ENCODE results near the gene SEPTIN12. TPM values are rescaled to one million over a fixed set of nuclear protein-coding genes. Genes with fewer than 3 reads are reported as not detected.

The SEPTIN12 gene
- total and polyA plus RNA-seq, 2 of the 8 experiments (the other 6 are each of a cell fraction or from before 2014, with no cell fraction given): 0.24 TPM; not detected in 1

GRCh38 chr16:4811242-4811641 lies 23.1 kb upstream of the SEPTIN12 start:
- Histone ChIP-seq H4K20me1 (replicated peaks in 1 of 2; ENCODE audit: control insufficient read depth in 1 of 2, insufficient read depth in 2 of 2, low read length in 2 of 2) (peaks cover 0 to 6% of the 10 kb centered on the region in 2 experiments), H2AK5ac (ENCODE audit: low read depth, low read length) (no peak overlapping the region), H3K4me1 (replicated peaks in 1 of 4; ENCODE audit: control insufficient read depth in 3 of 4, insufficient read depth in 4 of 4, low read length in 3 of 4) (no peaks in the 10 kb centered on the region), H3K56ac (replicated peaks; ENCODE audit: insufficient read length, low read depth, low read length) (no peak overlapping the region), H3K27me3 (replicated peaks in 1 of 4; ENCODE audit: control insufficient read depth in 3 of 4, extremely low read depth in 1 of 4, insufficient read depth in 3 of 4, low read length in 3 of 4) (no peaks in the 10 kb centered on the region), H3K14ac (ENCODE audit: insufficient read length) (no peak overlapping the region), H3K79me1 (ENCODE audit: low read depth, low read length) (no peaks in the 10 kb centered on the region), H2BK15ac (ENCODE audit: low read length) (no peak overlapping the region), H2BK12ac (ENCODE audit: low read depth, low read length) (no peak overlapping the region), H3K36me3 (ENCODE audit: control insufficient read depth in 2 of 4, insufficient read depth in 4 of 4, low read length in 3 of 4) (peaks cover 10 to 56% (median 40%) of the 10 kb centered on the region in 4 experiments), H3K4ac (replicated peaks; ENCODE audit: insufficient read length, low read depth, low read length) (no peak overlapping the region), H3K4me3 (ENCODE audit: extremely low read depth in 1 of 4, insufficient read depth in 2 of 4, low read depth in 3 of 4, low read length in 4 of 4) (no peak overlapping the region), H3K27ac (ENCODE audit: low read depth, low read length) (no peak overlapping the region), H2BK5ac (ENCODE audit: low read depth, low read length) (no peak overlapping the region), H3K18ac (ENCODE audit: extremely low read depth, low read length) (no peak overlapping the region), H4K91ac (replicated peaks; ENCODE audit: insufficient read length, low read length) (no peak overlapping the region), H2BK20ac (ENCODE audit: low read length) (no peak overlapping the region), H3K79me2 (ENCODE audit: control insufficient read depth in 1 of 2, insufficient read depth in 2 of 2, low read length in 2 of 2) (no peaks in the 10 kb centered on the region), H4K8ac (ENCODE audit: extremely low read depth, insufficient read depth, low read length) (no peak overlapping the region), H3K23me2 (ENCODE audit: low read depth, low read length) (no peaks in the 10 kb centered on the region), H4K5ac (ENCODE audit: insufficient read length, low read depth, low read length) (no peak overlapping the region), H3K4me2 (ENCODE audit: insufficient read depth in 1 of 2, low read depth in 2 of 2, low read length in 2 of 2) (no peak overlapping the region), H3K23ac (ENCODE audit: insufficient read length) (no peak overlapping the region), H3K9ac (replicated peaks in 1 of 4; ENCODE audit: extremely low read depth in 1 of 4, low read depth in 3 of 4, low read length in 3 of 4) (no peak overlapping the region), H2BK120ac (replicated peaks; ENCODE audit: low read depth, low read length) (no peak overlapping the region), H3K9me3 (ENCODE audit: insufficient read depth in 2 of 2, low read depth in 1 of 2, low read length in 1 of 2) (no peaks in the 10 kb centered on the region), H2AFZ (ENCODE audit: low read length) (no peak overlapping the region)
- DNase-seq (ENCODE audit: low read depth in 1 of 2, low spot score in 2 of 2): no peak
- FAIRE-seq: no peak
- CTCF ChIA-PET (ENCODE audit: partially characterized antibody): interaction anchor here (0.6 kb wide), 1 partner anchor 341 kb away, joined by 3 read pairs; no protein-coding TSS in a partner anchor
- 91% methylated on average over 3 of the region's 3 CpGs; no CpG with 5 or more reads in 1 of the 2 experiments for WGBS, 2 experiments (ENCODE audit: extremely low coverage in 1 of 2, insufficient coverage in 1 of 2, insufficient read length in 1 of 2, insufficient replicate concordance in 2 of 2, low coverage in 1 of 2, low lambda C conversion rate in 2 of 2, missing lambda C conversion rate in 1 of 2)
- POLR2A ChIA-PET (ENCODE audit: partially characterized antibody): interaction anchor here (1.2 to 1.3 kb wide), 3 partner anchors 26 to 38 kb away, joined by 3 read pairs; no protein-coding TSS in a partner anchor
- TF ChIP-seq HDAC2 (IDR thresholded peaks at IDR 0.05; ENCODE audit: borderline replicate concordance in 1 of 2, low read depth in 2 of 2, low read length in 2 of 2): no peak
- no peak for TF ChIP-seq PHF8 (conservative IDR thresholded peaks at IDR 0.05; ENCODE audit: low read depth, low read length)
- TF ChIP-seq SIRT6 (IDR thresholded peaks at IDR 0.05; ENCODE audit: low read length): no peak
- TF ChIP-seq, protein P1, sequence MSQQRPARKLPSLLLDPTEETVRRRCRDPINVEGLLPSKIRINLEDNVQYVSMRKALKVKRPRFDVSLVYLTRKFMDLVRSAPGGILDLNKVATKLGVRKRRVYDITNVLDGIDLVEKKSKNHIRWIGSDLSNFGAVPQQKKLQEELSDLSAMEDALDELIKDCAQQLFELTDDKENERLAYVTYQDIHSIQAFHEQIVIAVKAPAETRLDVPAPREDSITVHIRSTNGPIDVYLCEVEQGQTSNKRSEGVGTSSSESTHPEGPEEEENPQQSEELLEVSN (IDR thresholded peaks at IDR 0.05): no peak
- TF ChIP-seq GABPA (IDR thresholded peaks at IDR 0.05; ENCODE audit: borderline replicate concordance, insufficient read depth, low read length): no peak
- no peak for TF ChIP-seq JUND (IDR thresholded peaks at IDR 0.05; ENCODE audit: low read length)
- TF ChIP-seq TBP (IDR thresholded peaks at IDR 0.05; ENCODE audit: low read depth, low read length): no peak
- no peak for TF ChIP-seq POLR2AphosphoS5 (IDR thresholded peaks at IDR 0.05; ENCODE audit: low read depth, low read length)
- TF ChIP-seq RXRA (IDR thresholded peaks at IDR 0.05; ENCODE audit: insufficient read depth, low read depth, low read length): no peak
- TF ChIP-seq POU5F1 (IDR thresholded peaks at IDR 0.05; ENCODE audit: low read depth, low read length): no peak
- no peak for TF ChIP-seq TEAD4 (IDR thresholded peaks at IDR 0.05; ENCODE audit: low read depth, low read length)
- TF ChIP-seq HDAC6 (IDR thresholded peaks at IDR 0.05; ENCODE audit: low read depth, low read length): no peak
- no peak for TF ChIP-seq RBBP5 (IDR thresholded peaks at IDR 0.05; ENCODE audit: borderline replicate concordance, low read depth, low read length)
- no peak for TF ChIP-seq NRF1 (IDR thresholded peaks at IDR 0.05; ENCODE audit: low read depth, low read length)

Measured in H1 (cell line).